Measurements from ENCODE around the gene PDZK1IP1. TPM values are rescaled to one million over a fixed set of nuclear protein-coding genes. Genes with fewer than 3 reads are reported as not detected.

Gene PDZK1IP1
- total and polyA plus RNA-seq, 11 donors, result 0.56 to 7.1 TPM; not detected in 9

GRCh38 chr1:47178020-47178419, 11.8 kb downstream of the PDZK1IP1 start:
- Histone ChIP-seq H3K36me3 (no peaks in the 10 kb centered on the region), H3K4me1 (peaks cover 3 to 16% (median 10%) of the 10 kb centered on the region in 12 donors), H3K27ac (no peak overlapping the region), H3K27me3 (peaks cover 0 to 19% (median 5%) of the 10 kb centered on the region in 9 donors), H3K9me3 (peaks cover 0 to 3% (median 0%) of the 10 kb centered on the region in 12 donors), H3K4me3 (no peak overlapping the region)
- intact Hi-C loops (cut with DNase I), result loop anchor here in 8 of 10 donors (5.0 to 10.0 kb wide), 7 partner anchors 244 to 1047 kb away; partner anchors contain the start of gene SLC5A9 (in 1 of the 8)
- WGBS, 4 donors, result 72 to 86% (median 81%) methylated on average over 6 of the region's 6 CpGs
- DNase-seq (no peak), ATAC-seq (no peak)
- TF ChIP-seq, protein P1, sequence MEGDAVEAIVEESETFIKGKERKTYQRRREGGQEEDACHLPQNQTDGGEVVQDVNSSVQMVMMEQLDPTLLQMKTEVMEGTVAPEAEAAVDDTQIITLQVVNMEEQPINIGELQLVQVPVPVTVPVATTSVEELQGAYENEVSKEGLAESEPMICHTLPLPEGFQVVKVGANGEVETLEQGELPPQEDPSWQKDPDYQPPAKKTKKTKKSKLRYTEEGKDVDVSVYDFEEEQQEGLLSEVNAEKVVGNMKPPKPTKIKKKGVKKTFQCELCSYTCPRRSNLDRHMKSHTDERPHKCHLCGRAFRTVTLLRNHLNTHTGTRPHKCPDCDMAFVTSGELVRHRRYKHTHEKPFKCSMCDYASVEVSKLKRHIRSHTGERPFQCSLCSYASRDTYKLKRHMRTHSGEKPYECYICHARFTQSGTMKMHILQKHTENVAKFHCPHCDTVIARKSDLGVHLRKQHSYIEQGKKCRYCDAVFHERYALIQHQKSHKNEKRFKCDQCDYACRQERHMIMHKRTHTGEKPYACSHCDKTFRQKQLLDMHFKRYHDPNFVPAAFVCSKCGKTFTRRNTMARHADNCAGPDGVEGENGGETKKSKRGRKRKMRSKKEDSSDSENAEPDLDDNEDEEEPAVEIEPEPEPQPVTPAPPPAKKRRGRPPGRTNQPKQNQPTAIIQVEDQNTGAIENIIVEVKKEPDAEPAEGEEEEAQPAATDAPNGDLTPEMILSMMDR (IDR thresholded peaks at IDR 0.05), result no peak
- no peak for TF ChIP-seq POLR2A (IDR thresholded peaks at IDR 0.05)

DNA sequence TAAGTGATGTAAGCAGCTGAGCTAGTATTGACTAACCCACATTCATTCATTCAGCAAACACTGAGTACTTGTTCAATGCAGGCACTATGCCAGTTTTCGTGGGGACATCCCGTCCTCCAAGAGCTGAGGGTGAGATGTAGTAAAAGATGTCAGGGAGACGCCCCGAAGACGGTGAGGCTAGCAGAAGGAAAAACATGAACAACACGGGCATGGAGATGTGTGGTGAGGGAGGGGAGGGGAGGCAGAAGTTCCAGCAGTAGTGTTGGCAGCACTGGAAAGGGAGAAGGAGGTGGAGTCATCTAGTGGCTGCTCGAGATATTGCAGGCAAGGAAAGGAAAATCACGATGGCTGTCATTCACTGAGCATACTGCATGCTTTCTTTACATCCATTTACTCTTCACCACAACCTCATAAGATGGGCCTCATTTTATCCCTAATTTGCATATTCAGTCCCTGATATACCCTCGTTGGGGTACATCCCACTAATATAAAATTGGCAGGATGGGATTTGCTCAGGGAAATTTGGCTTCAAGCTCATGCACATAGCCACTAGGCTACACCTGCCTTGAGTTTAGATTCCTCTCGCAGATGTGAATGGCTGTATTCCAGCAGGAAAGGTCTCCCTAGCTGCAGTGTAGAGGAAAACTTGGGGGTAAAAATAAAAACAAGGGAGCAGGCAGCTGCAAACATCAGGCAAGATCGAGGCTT, 14.5 kb downstream of the PDZK1IP1 start:
- Histone ChIP-seq H3K9me3 (peaks cover 0 to 9% (median 0%) of the 10 kb centered on the region in 12 donors), H3K27ac (no peak overlapping the region), H3K27me3 (peaks cover 0 to 7% (median 0%) of the 10 kb centered on the region in 9 donors), H3K36me3 (no peaks in the 10 kb centered on the region), H3K4me3 (no peak overlapping the region), H3K4me1 (peaks cover 3 to 13% (median 10%) of the 10 kb centered on the region in 12 donors)
- DNase-seq (peak in 1 of 5 donors; percentile 38), ATAC-seq (peak; percentile 25 to 44 (median 38))
- intact Hi-C loops (cut with DNase I), result loop anchor here in 8 of 10 donors (5.0 to 10.0 kb wide), 7 partner anchors 247 to 1049 kb away; partner anchors contain the start of gene SLC5A9 (in 1 of the 8)
- WGBS, 4 donors, result 13 to 20% (median 15%) methylated on average over 11 of the region's 11 CpGs
- TF ChIP-seq, protein P1 (IDR thresholded peaks at IDR 0.05), result peak; percentile 82 to 96 (median 90)
- no peak for TF ChIP-seq POLR2A (IDR thresholded peaks at IDR 0.05)

GRCh38 chr1:47174656-47175020, 15.2 kb downstream of the PDZK1IP1 start:
- no peak for ATAC-seq
- peaks cover 0 to 9% (median 0%) of the 10 kb centered on the region in 12 donors for H3K9me3 ChIP-seq

GRCh38 chr1:47172782-47173181, 17.1 kb downstream of the PDZK1IP1 start:
- Histone ChIP-seq H3K9me3 (peaks cover 0 to 9% (median 0%) of the 10 kb centered on the region in 12 donors), H3K27ac (no peak overlapping the region), H3K27me3 (peaks cover 0 to 6% (median 0%) of the 10 kb centered on the region in 9 donors), H3K4me1 (no peaks in the 10 kb centered on the region), H3K36me3 (no peaks in the 10 kb centered on the region), H3K4me3 (no peak overlapping the region)
- no peak for DNase-seq
- WGBS, 4 donors, result 80 to 96% (median 85%) methylated on average over 4 to 5 of the region's 5 CpGs
- TF ChIP-seq POLR2A (IDR thresholded peaks at IDR 0.05), result no peak
- TF ChIP-seq, protein P1 (IDR thresholded peaks at IDR 0.05), result no peak
- no peak for ATAC-seq
- intact Hi-C loops (cut with DNase I), result loop anchor here in 6 of 10 donors (5.0 to 10.0 kb wide), 3 partner anchors 425 to 1052 kb away; partner anchors contain the start of gene SLC5A9 (in 1 of the 6)

More at GRCh38 chr1:47174656-47175020, 15.2 kb downstream of the PDZK1IP1 start:
- Histone ChIP-seq H3K27me3 (peaks cover 0 to 6% (median 0%) of the 10 kb centered on the region in 9 donors), H3K36me3 (no peaks in the 10 kb centered on the region), H3K27ac (no peak overlapping the region), H3K4me1 (peaks cover 0 to 6% (median 4%) of the 10 kb centered on the region in 12 donors), H3K4me3 (no peak overlapping the region)
- TF ChIP-seq, protein P1 (IDR thresholded peaks at IDR 0.05), result no peak
- TF ChIP-seq POLR2A (IDR thresholded peaks at IDR 0.05), result no peak
- intact Hi-C loops (cut with DNase I), result loop anchor here in 9 of 10 donors (5.0 to 10.0 kb wide), 7 partner anchors 248 to 1050 kb away; partner anchors contain the start of gene SLC5A9 (in 1 of the 9)
- DNase-seq, result no peak

Data from heart left ventricle (tissue), 16 donors.